GM12878 (cell line): Measurements from ENCODE around the gene OR4C45. TPM values are rescaled to one million over a fixed set of nuclear protein-coding genes. Genes with fewer than 3 reads are reported as not detected.

ENCODE experiments used
- ATAC-seq: fragments of 200-7000 bp; cut with Tn5 transposase; 3 replicates; pipeline ENCODE4 v1.9.1; 2020; ENCODE audit warnings: mild to moderate bottlenecking, moderate library complexity
- BruUV-seq: library from RNA; stranded (reverse); fragments of 400-500 nt; replicated peaks from 2 replicates; lab custom pipeline; 2021; lab: Mats Ljungman, UMichigan
- CTCF ChIA-PET: fragments of 300-600 bp; sonication (Branson Sonifier 250); formaldehyde crosslinking; extraction: SDS; loops from one replicate; lab custom pipeline; 2021; ENCODE audit warnings: inconsistent platforms; lab: Yijun Ruan, JAX
- POLR2A ChIA-PET: fragments of 350-600 bp; formaldehyde crosslinking; extraction: SDS; loops from one replicate; lab custom pipeline; 2021; ENCODE audit warnings: inconsistent platforms; lab: Charles Lee
- RAD21 ChIA-PET: fragments of 300-600 bp; sonication (Branson Sonifier 250); formaldehyde crosslinking; loops from one replicate; lab custom pipeline; 2023; ENCODE audit warnings: antibody characterized with exemption; ENCODE audit not compliant: unreplicated experiment; lab: Charles Lee
- SMC1A ChIA-PET: fragments of 300-600 bp; sonication (Branson Sonifier 250); formaldehyde crosslinking; loops from one replicate; lab custom pipeline; 2023; ENCODE audit not compliant: unreplicated experiment, uncharacterized antibody; lab: Charles Lee
- DNase-seq: peaks from one replicate; pipeline ENCODE4 v3.0.0-alpha.2; 2011; ENCODE audit warnings: low read depth, low spot score
- FAIRE-seq: peaks from 3 replicates; lab custom pipeline; 2011; peaks lifted over from hg19 to GRCh38; lab: Jason Lieb, UNC
- H2AFZ ChIP-seq: 2 replicates; pipeline ENCODE4 v1.6.0; 2011; ENCODE audit warnings: low read depth, low read length, control low read depth; ENCODE audit not compliant: control insufficient read depth
- H3K27ac ChIP-seq: 2 replicates; pipeline ENCODE4 v1.5.1; 2011; ENCODE audit warnings: control low read depth; ENCODE audit not compliant: control insufficient read depth, insufficient read depth
- H3K27me3 ChIP-seq, 2 experiments: replicated peaks in 1 of 2; 2 replicates each; pipeline versions ENCODE4 v1.6.0 to v1.6.1; 2011; ENCODE audit warnings: low read length in 1 of 2; ENCODE audit not compliant: control insufficient read depth in 2 of 2, insufficient read depth in 2 of 2
- H3K36me3 ChIP-seq, 2 experiments: 2 replicates each; pipeline ENCODE4 v1.5.1; 2011; ENCODE audit warnings: low read length in 1 of 2; ENCODE audit not compliant: control insufficient read depth in 2 of 2, insufficient read depth in 2 of 2
- H3K4me1 ChIP-seq: 2 replicates; pipeline ENCODE4 v1.6.1; 2011; ENCODE audit warnings: mild to moderate bottlenecking, low read length, moderate library complexity, mixed read lengths; ENCODE audit not compliant: control insufficient read depth, insufficient read depth
- H3K4me2 ChIP-seq: 2 replicates; pipeline ENCODE4 v1.6.0; 2011; ENCODE audit warnings: control low read depth; ENCODE audit not compliant: control insufficient read depth, insufficient read depth
- H3K4me3 ChIP-seq: fragments of 200-600 bp; sonication (generic); 2 replicates; pipeline ENCODE4 v1.5.1; 2016
- H3K79me2 ChIP-seq: 2 replicates; pipeline ENCODE4 v1.6.0; 2011; ENCODE audit warnings: low read length; ENCODE audit not compliant: control insufficient read depth, insufficient read depth
- H3K9ac ChIP-seq: 2 replicates; pipeline ENCODE4 v1.8.0; 2011; ENCODE audit warnings: low read length, control low read depth, mixed read lengths; ENCODE audit not compliant: control insufficient read depth, insufficient read depth
- H3K9me3 ChIP-seq: replicated peaks from 3 replicates; pipeline ENCODE4 v1.5.1; 2011; ENCODE audit warnings: mild to moderate bottlenecking, low read length; ENCODE audit not compliant: control insufficient read depth, insufficient read depth
- H4K20me1 ChIP-seq: 2 replicates; pipeline ENCODE4 v1.6.0; 2011; ENCODE audit not compliant: control insufficient read depth, insufficient read depth
- ELK1 ChIP-seq: IDR thresholded peaks from 2 replicates; pipeline ENCODE4 v1.6.1; 2012; ENCODE audit warnings: low read depth, low read length, improper control_type of control experiment
- EP300 ChIP-seq, 2 experiments: fragments of 150-350 bp in 1 of 2; IDR thresholded peaks; 2 replicates each; pipeline ENCODE4 v1.6.1; 2011 to 2012; ENCODE audit warnings: low read depth in 2 of 2, low read length in 2 of 2, borderline replicate concordance in 1 of 2, improper control_type of control experiment in 1 of 2, inconsistent platforms in 1 of 2; ENCODE audit not compliant: control insufficient read depth in 1 of 2
- NFXL1 ChIP-seq: fragments of 450-650 bp; IDR thresholded peaks from 2 replicates; pipeline ENCODE4 v1.6.1; 2017; ENCODE audit warnings: antibody characterized with exemption, mild to moderate bottlenecking, borderline replicate concordance
- PAX8 ChIP-seq: fragments of 450-650 bp; IDR thresholded peaks from 2 replicates; pipeline ENCODE4 v1.6.1; 2017; ENCODE audit warnings: mild to moderate bottlenecking, moderate library complexity
- POLR2A ChIP-seq: IDR thresholded peaks from 2 replicates; pipeline ENCODE4 v1.6.1; 2011; ENCODE audit warnings: low read depth, mild to moderate bottlenecking, low read length
- RB1 ChIP-seq: fragments of 450-650 bp; formaldehyde crosslinking; IDR thresholded peaks from 2 replicates; pipeline ENCODE4 v1.6.1; 2017; ENCODE audit warnings: mild to moderate bottlenecking, borderline replicate concordance
- ZNF217 ChIP-seq: fragments of 450-650 bp; IDR thresholded peaks from 2 replicates; pipeline ENCODE4 v1.6.1; 2017; ENCODE audit warnings: antibody characterized with exemption, mild to moderate bottlenecking
- WGBS: methylation state at CpG from one replicate; pipeline ENCODE4 v1.1.6; 2016; ENCODE audit warnings: low lambda C conversion rate; ENCODE audit not compliant: insufficient replicate concordance, insufficient coverage; ENCODE audit errors: missing lambda C conversion rate; 5-methylcytosine and 5-hydroxymethylcytosine counted together
- in situ Hi-C: fragments of 300-500 bp; cut with MboI; formaldehyde crosslinking; loops from 9 replicates; pipeline ENCODE4 v1.14.3; 2018; ENCODE audit warnings: mixed read lengths
- intact Hi-C: fragments of 100-400 bp; cut with micrococcal nuclease; formaldehyde crosslinking; loops from one replicate; pipeline ENCODE4 v1.14.2; 2022; ENCODE audit not compliant: unreplicated experiment
- polyA plus RNA-seq, 11 experiments: library from polyadenylated mRNA; depleted of rRNA in 4 of 11; unstranded in 6 of 11; stranded (reverse) in 5 of 11; fragments of >200 nt; fragmentation: Nextera tagmentation in 4 of 11; fragmentation: Illumina TruSeq in 1 of 11; extraction: Ambion mirVana in 4 of 11; extraction: Trizol in 1 of 11; gene quantifications; 1 replicate in 1 of 11; 2 replicates in 10 of 11; pipeline versions ENCODE4 v1.2.1 to v1.2.3, GENCODE V29; 2011 to 2016; ENCODE audit warnings: inconsistent platforms in 2 of 11, missing spikeins in 2 of 11, low read depth in 1 of 11
- total RNA-seq, 4 experiments: library from RNA; depleted of rRNA in 3 of 4; stranded (reverse); fragments of >200 nt in 3 of 4; fragmentation: Illumina TruSeq in 1 of 4; extraction: Trizol in 1 of 4; gene quantifications; 2 replicates each; pipeline versions ENCODE4 v1.2.1 to v1.2.3, GENCODE V29; 2013 to 2021
- TF ChIP-seq, protein P1 (sequence below): fragments of 450-650 bp; conservative IDR thresholded peaks from 2 replicates; pipeline ENCODE4 v1.6.1; 2017; ENCODE audit warnings: mild to moderate bottlenecking, moderate library complexity
- TF ChIP-seq, protein P2 (sequence below): fragments of 450-650 bp; formaldehyde crosslinking; IDR thresholded peaks from 2 replicates; pipeline ENCODE4 v1.5.0; 2022; ENCODE audit warnings: mild to moderate bottlenecking, missing genetic modification characterization

The OR4C45 gene
- total and polyA plus RNA-seq, 10 of the 15 experiments (the other 5 are each of a cell fraction or from before 2014, with no cell fraction given): not detected

DNA sequence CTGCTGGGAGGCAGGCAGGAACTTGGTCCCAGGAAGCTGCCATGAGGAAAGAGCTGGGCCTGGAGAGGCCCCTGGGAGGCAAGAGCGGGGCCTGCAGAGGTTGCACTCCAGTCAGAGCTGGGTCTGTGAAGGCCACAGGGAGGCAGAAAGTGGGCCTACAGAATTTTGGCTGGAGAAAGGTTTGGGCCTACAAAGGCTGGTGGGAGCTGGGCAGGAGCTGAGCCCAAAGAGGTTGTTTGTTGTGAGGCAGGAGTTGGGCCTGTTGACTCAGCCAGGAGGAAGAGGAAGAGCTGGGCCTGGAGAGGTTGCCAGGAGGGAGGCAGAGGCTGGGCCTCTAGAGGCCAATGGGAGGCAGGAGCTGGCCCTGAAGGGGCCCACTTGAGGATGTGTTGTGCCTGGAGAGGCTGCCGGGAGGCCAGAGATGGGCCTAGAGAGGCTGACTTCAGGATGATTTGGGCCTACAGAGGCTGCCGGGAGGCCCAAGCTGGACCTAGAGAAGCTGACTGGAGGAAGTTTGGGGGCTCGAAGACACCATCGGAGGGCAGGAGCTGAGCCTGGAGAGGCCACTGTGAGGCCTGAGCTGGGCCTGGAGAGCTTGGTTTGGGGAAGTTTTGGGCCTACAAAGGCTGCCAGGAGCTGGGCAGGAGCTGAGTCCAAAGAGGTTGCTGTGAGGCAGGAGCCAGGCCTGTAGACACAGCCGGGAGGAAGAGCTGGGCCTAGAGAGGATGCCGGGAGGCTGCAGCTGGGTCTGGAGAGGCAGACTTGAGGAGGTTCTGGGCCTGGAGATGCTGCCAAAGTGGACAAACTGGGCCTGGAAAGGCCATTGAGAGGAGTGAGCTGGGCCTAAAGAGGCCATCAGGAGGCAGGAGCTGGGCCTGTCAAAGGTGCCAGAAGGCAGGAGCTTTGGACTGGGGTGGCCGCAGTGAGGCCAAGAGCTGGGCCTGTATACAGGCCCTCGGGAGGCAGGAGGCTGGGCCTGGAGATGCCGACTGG is 40.7 kb downstream of the OR4C45 start:
- Histone ChIP-seq H2AFZ (no peak overlapping the region), H3K9ac (no peak overlapping the region), H3K27ac (no peak overlapping the region), H3K4me3 (no peak overlapping the region), H3K9me3 (no peaks in the 10 kb centered on the region; the same call in 2 of the 3 replicates), H3K36me3 (no peaks in the 10 kb centered on the region)
- in situ Hi-C loops: no loop called here
- no peak for FAIRE-seq
- no TSS peak for BruUV-seq
- no peak for DNase-seq
- CTCF ChIA-PET: no interaction called here
- POLR2A ChIA-PET: no interaction called here
- RAD21 ChIA-PET: no interaction called here
- 36% methylated on average over 9 of the region's 10 CpGs for WGBS
- SMC1A ChIA-PET: no interaction called here
- TF ChIP-seq EP300 (IDR thresholded peaks at IDR 0.05; ENCODE audit: borderline replicate concordance in 1 of 2, control insufficient read depth in 1 of 2, low read depth in 2 of 2, low read length in 2 of 2) (no peak), ELK1 (no peak)
- TF ChIP-seq, all 136 proteins: peak for 0
- ATAC-seq: no peak
- intact Hi-C loops: no loop called here
- H3K4me1 ChIP-seq: no peaks in the 10 kb centered on the region
- no peak overlapping the region for H3K4me2 ChIP-seq
- H3K27me3 ChIP-seq: no peaks in the 10 kb centered on the region
- no peaks in the 10 kb centered on the region for H4K20me1 ChIP-seq
- no peaks in the 10 kb centered on the region for H3K79me2 ChIP-seq

- in situ Hi-C loops (no loop called here), intact Hi-C loops (no loop called here)
- Histone ChIP-seq H3K27ac (no peak overlapping the region), H3K79me2 (no peaks in the 10 kb centered on the region), H3K4me1 (no peaks in the 10 kb centered on the region), H3K4me2 (no peak overlapping the region), H3K9ac (no peak overlapping the region), H2AFZ (no peak overlapping the region), H3K36me3 (no peaks in the 10 kb centered on the region), H3K9me3 (no peaks in the 10 kb centered on the region; the same call in 2 of the 3 replicates), H4K20me1 (no peaks in the 10 kb centered on the region), H3K27me3 (no peaks in the 10 kb centered on the region), H3K4me3 (no peak overlapping the region)
- DNase-seq: no peak
- no TSS peak for BruUV-seq
- ChIA-PET SMC1A (no interaction called here), RAD21 (no interaction called here), POLR2A (no interaction called here), CTCF (no interaction called here)
- WGBS: 30% methylated on average over 6 of the region's 6 CpGs
- FAIRE-seq: no peak
- ATAC-seq: no peak
- TF ChIP-seq ZNF217 (no peak), NFXL1 (no peak), PAX8 (no peak), POLR2A (no peak), RB1 (no peak)
- TF ChIP-seq, protein P1, sequence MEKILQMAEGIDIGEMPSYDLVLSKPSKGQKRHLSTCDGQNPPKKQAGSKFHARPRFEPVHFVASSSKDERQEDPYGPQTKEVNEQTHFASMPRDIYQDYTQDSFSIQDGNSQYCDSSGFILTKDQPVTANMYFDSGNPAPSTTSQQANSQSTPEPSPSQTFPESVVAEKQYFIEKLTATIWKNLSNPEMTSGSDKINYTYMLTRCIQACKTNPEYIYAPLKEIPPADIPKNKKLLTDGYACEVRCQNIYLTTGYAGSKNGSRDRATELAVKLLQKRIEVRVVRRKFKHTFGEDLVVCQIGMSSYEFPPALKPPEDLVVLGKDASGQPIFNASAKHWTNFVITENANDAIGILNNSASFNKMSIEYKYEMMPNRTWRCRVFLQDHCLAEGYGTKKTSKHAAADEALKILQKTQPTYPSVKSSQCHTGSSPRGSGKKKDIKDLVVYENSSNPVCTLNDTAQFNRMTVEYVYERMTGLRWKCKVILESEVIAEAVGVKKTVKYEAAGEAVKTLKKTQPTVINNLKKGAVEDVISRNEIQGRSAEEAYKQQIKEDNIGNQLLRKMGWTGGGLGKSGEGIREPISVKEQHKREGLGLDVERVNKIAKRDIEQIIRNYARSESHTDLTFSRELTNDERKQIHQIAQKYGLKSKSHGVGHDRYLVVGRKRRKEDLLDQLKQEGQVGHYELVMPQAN: no peak
- TF ChIP-seq, protein P2, sequence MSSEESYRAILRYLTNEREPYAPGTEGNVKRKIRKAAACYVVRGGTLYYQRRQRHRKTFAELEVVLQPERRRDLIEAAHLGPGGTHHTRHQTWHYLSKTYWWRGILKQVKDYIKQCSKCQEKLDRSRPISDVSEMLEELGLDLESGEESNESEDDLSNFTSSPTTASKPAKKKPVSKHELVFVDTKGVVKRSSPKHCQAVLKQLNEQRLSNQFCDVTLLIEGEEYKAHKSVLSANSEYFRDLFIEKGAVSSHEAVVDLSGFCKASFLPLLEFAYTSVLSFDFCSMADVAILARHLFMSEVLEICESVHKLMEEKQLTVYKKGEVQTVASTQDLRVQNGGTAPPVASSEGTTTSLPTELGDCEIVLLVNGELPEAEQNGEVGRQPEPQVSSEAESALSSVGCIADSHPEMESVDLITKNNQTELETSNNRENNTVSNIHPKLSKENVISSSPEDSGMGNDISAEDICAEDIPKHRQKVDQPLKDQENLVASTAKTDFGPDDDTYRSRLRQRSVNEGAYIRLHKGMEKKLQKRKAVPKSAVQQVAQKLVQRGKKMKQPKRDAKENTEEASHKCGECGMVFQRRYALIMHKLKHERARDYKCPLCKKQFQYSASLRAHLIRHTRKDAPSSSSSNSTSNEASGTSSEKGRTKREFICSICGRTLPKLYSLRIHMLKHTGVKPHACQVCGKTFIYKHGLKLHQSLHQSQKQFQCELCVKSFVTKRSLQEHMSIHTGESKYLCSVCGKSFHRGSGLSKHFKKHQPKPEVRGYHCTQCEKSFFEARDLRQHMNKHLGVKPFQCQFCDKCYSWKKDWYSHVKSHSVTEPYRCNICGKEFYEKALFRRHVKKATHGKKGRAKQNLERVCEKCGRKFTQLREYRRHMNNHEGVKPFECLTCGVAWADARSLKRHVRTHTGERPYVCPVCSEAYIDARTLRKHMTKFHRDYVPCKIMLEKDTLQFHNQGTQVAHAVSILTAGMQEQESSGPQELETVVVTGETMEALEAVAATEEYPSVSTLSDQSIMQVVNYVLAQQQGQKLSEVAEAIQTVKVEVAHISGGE: no peak
Measured at GRCh38 chr11:50074161-50074560, 41.5 kb downstream of the OR4C45 start.
